Neuronal stem cell (in vitro differentiated cells): ENCODE data around the gene TMEM130.
"Not testable (repeated sequence)": the region's sequence is repeated elsewhere in the genome, so short reads cannot be mapped to it uniquely, and the experiment has no call there.

ENCODE experiments used
- DNase-seq: peaks from one replicate; pipeline ENCODE4 v3.0.0-alpha.2; 2013; ENCODE audit warnings: low spot score
- H2AFZ ChIP-seq: one replicate; pipeline ENCODE4 v1.6.1; 2013; ENCODE audit warnings: mild to moderate bottlenecking, low read length, inconsistent platforms
- H2AK5ac ChIP-seq: 2 replicates; pipeline ENCODE4 v1.6.1; 2013; ENCODE audit warnings: low read depth, mild to moderate bottlenecking, inconsistent platforms, low read length, moderate library complexity, mixed read lengths
- H2BK120ac ChIP-seq: 2 replicates; pipeline ENCODE4 v1.6.1; 2013; ENCODE audit warnings: low read depth, mild to moderate bottlenecking, inconsistent platforms, low read length, moderate library complexity, mixed read lengths
- H2BK12ac ChIP-seq: one replicate; pipeline ENCODE4 v1.6.1; 2013; ENCODE audit warnings: low read length, inconsistent platforms
- H2BK15ac ChIP-seq: 2 replicates; pipeline ENCODE4 v1.6.1; 2013; ENCODE audit warnings: mild to moderate bottlenecking, low read length, inconsistent platforms, mixed read lengths
- H2BK5ac ChIP-seq: one replicate; pipeline ENCODE4 v1.6.1; 2013; ENCODE audit warnings: inconsistent platforms, mild to moderate bottlenecking, low read length, moderate library complexity
- H3K14ac ChIP-seq: one replicate; pipeline ENCODE4 v1.6.1; 2013; ENCODE audit warnings: low read length, inconsistent platforms
- H3K18ac ChIP-seq: 2 replicates; pipeline ENCODE4 v1.6.1; 2013; ENCODE audit warnings: low read length, inconsistent platforms
- H3K23ac ChIP-seq: 2 replicates; pipeline ENCODE4 v1.6.1; 2013; ENCODE audit warnings: low read depth, mild to moderate bottlenecking, mixed read lengths, low read length, inconsistent platforms; ENCODE audit not compliant: poor library complexity
- H3K27ac ChIP-seq: replicated peaks from 3 replicates; pipeline ENCODE4 v1.5.1; 2013; ENCODE audit warnings: low read length, inconsistent platforms
- H3K27me3 ChIP-seq, 3 experiments: 2 replicates each; pipeline ENCODE4 v1.6.1; 2013; ENCODE audit warnings: low read length in 3 of 3, mild to moderate bottlenecking in 2 of 3, inconsistent platforms in 1 of 3, low read depth in 1 of 3, mixed read lengths in 1 of 3, moderate library complexity in 1 of 3; ENCODE audit not compliant: control insufficient read depth in 3 of 3, insufficient read depth in 3 of 3
- H3K36me3 ChIP-seq, 2 donors: replicated peaks in 1 of 2; 2 replicates each; pipeline ENCODE4 v1.6.1; 2013; ENCODE audit warnings: low read length in 2 of 2; ENCODE audit not compliant: control insufficient read depth in 2 of 2, insufficient read depth in 2 of 2
- H3K4ac ChIP-seq: 2 replicates; pipeline ENCODE4 v1.6.1; 2013; ENCODE audit warnings: inconsistent platforms, mild to moderate bottlenecking, low read length, moderate library complexity
- H3K4me1 ChIP-seq, 2 donors: 1 replicate in 1 of 2; 2 replicates in 1 of 2; pipeline ENCODE4 v1.6.1; 2013; ENCODE audit warnings: low read length in 2 of 2, low read depth in 1 of 2; ENCODE audit not compliant: control insufficient read depth in 2 of 2, insufficient read depth in 1 of 2
- H3K4me2 ChIP-seq: one replicate; pipeline ENCODE4 v1.6.1; 2013; ENCODE audit warnings: mild to moderate bottlenecking, low read length, inconsistent platforms; ENCODE audit not compliant: insufficient read depth, poor library complexity, severe bottlenecking
- H3K4me3 ChIP-seq, 2 donors: 2 replicates each; pipeline ENCODE4 v1.5.1; 2013; ENCODE audit warnings: low read length in 2 of 2, mild to moderate bottlenecking in 2 of 2, inconsistent platforms in 1 of 2, moderate library complexity in 1 of 2
- H3K79me1 ChIP-seq: one replicate; pipeline ENCODE4 v1.6.1; 2013; ENCODE audit warnings: low read depth, mild to moderate bottlenecking, inconsistent platforms, low read length, moderate library complexity
- H3K9ac ChIP-seq: one replicate; pipeline ENCODE4 v1.6.1; 2013; ENCODE audit warnings: mild to moderate bottlenecking, low read depth, low read length, inconsistent platforms; ENCODE audit not compliant: poor library complexity
- H3K9me3 ChIP-seq, 2 donors: replicated peaks in 1 of 2; 2 replicates each; pipeline versions ENCODE3 to v1.6.1; 2013; ENCODE audit warnings: low read length in 2 of 2, mild to moderate bottlenecking in 2 of 2, inconsistent platforms in 1 of 2, low read depth in 1 of 2, mixed read lengths in 1 of 2, moderate library complexity in 1 of 2; ENCODE audit not compliant: control insufficient read depth in 2 of 2, insufficient read depth in 1 of 2
- H4K8ac ChIP-seq: one replicate; pipeline ENCODE4 v1.6.1; 2013; ENCODE audit warnings: low read depth, mild to moderate bottlenecking, inconsistent platforms, low read length, moderate library complexity
- H4K91ac ChIP-seq: one replicate; pipeline ENCODE4 v1.6.1; 2013; ENCODE audit warnings: low read length, low read depth, mild to moderate bottlenecking, inconsistent platforms; ENCODE audit not compliant: poor library complexity
- WGBS, 2 donors: extraction: QIAGEN DNeasy Blood & Tissue Kit; methylation state at CpG; one replicate each; pipeline ENCODE4 v1.1.7; 2013; ENCODE audit warnings: missing lambda C conversion rate in 2 of 2, mixed read lengths in 1 of 2; ENCODE audit not compliant: insufficient read length in 2 of 2, insufficient replicate concordance in 1 of 2; ENCODE audit errors: extremely low coverage in 2 of 2; 5-methylcytosine and 5-hydroxymethylcytosine counted together

TMEM130 gene

GRCh38 chr7:98874942-98875341 lies 5.1 kb upstream of the TMEM130 start:
- no peak overlapping the region for H3K4me2 ChIP-seq
- no peak overlapping the region for H3K4ac ChIP-seq
- H3K36me3 ChIP-seq, result no peaks in the 10 kb centered on the region
- H2BK12ac ChIP-seq, result no peak overlapping the region
- H3K27me3 ChIP-seq, result peaks cover 0 to 34% (median 7%) of the 10 kb centered on the region in 3 experiments
- H3K4me1 ChIP-seq, result peaks cover 5 to 17% of the 10 kb centered on the region in 2 donors
- no peak overlapping the region for H3K18ac ChIP-seq
- no peak overlapping the region for H3K14ac ChIP-seq
- no peak for DNase-seq
- no peak overlapping the region for H2BK5ac ChIP-seq
- WGBS, 2 donors, result no CpG with 5 or more reads among the region's 1 CpG
- no peak overlapping the region for H3K23ac ChIP-seq
- no peak overlapping the region for H2BK120ac ChIP-seq
- H3K4me3 ChIP-seq, result no peak overlapping the region
- H3K9me3 ChIP-seq, result no peaks in the 10 kb centered on the region
- no peak overlapping the region for H4K8ac ChIP-seq
- no peak overlapping the region for H4K91ac ChIP-seq
- peaks cover 7% of the 10 kb centered on the region for H3K79me1 ChIP-seq
- H2AK5ac ChIP-seq, result no peak overlapping the region
- no peak overlapping the region for H2BK15ac ChIP-seq
- peak overlapping the region; percentile 24 for H3K9ac ChIP-seq
- H3K27ac ChIP-seq, result no peak overlapping the region
- H2AFZ ChIP-seq, result no peak overlapping the region

GRCh38 chr7:98873610-98874009 lies 3.8 kb upstream of the TMEM130 start:
- Histone ChIP-seq H3K27me3 (peaks cover 5 to 46% (median 20%) of the 10 kb centered on the region in 3 experiments), H3K4me1 (peaks cover 2 to 12% of the 10 kb centered on the region in 2 donors)
- not testable (repeated sequence) for H3K9me3 ChIP-seq, H4K8ac ChIP-seq, H2BK5ac ChIP-seq, H4K91ac ChIP-seq, H3K4me2 ChIP-seq, H2AK5ac ChIP-seq, H2BK12ac ChIP-seq, H2BK120ac ChIP-seq, H2BK15ac ChIP-seq, H3K36me3 ChIP-seq, H3K4ac ChIP-seq, H3K4me3 ChIP-seq, H3K14ac ChIP-seq, H2AFZ ChIP-seq, H3K79me1 ChIP-seq, H3K23ac ChIP-seq, H3K9ac ChIP-seq, DNase-seq, H3K18ac ChIP-seq, H3K27ac ChIP-seq
- WGBS, 2 donors, result no CpG with 5 or more reads among the region's 11 CpGs

GRCh38 chr7:98872328-98872924 lies 2.6 kb upstream of the TMEM130 start:
- WGBS, 2 donors, result no CpG with 5 or more reads among the region's 7 CpGs

GRCh38 chr7:98870807-98871491 lies 1.1 kb upstream of the TMEM130 start:
- Histone ChIP-seq H3K27ac (no peak overlapping the region), H3K4me3 (no peak overlapping the region)
- no CpG with 5 or more reads among the region's 17 CpGs for WGBS, 2 donors

More at GRCh38 chr7:98872328-98872924, 2.6 kb upstream of the TMEM130 start:
- Histone ChIP-seq H2BK120ac (no peak overlapping the region), H3K9me3 (no peaks in the 10 kb centered on the region), H3K23ac (no peak overlapping the region), H2BK12ac (no peak overlapping the region), H3K27me3 (peaks cover 5 to 50% (median 20%) of the 10 kb centered on the region in 3 experiments), H2BK15ac (no peak overlapping the region), H3K36me3 (no peaks in the 10 kb centered on the region), H3K18ac (no peak overlapping the region), H2AK5ac (no peak overlapping the region), H3K4me2 (no peak overlapping the region), H4K8ac (no peak overlapping the region), H3K4ac (no peak overlapping the region), H4K91ac (no peak overlapping the region), H3K79me1 (no peaks in the 10 kb centered on the region), H3K4me1 (peaks cover 0 to 12% of the 10 kb centered on the region in 2 donors), H3K9ac (no peak overlapping the region), H2AFZ (no peak overlapping the region), H3K27ac (no peak overlapping the region), H3K14ac (no peak overlapping the region), H2BK5ac (no peak overlapping the region), H3K4me3 (no peak overlapping the region)
- no peak for DNase-seq

More at GRCh38 chr7:98870807-98871491, 1.1 kb upstream of the TMEM130 start:
- Histone ChIP-seq H4K8ac (no peak overlapping the region), H3K4me1 (peaks cover 4 to 14% of the 10 kb centered on the region in 2 donors), H3K14ac (peak overlapping the region; percentile 25), H3K23ac (peak overlapping the region; percentile 76), H3K4me2 (no peak overlapping the region), H2BK5ac (no peak overlapping the region), H2AK5ac (peak overlapping the region; percentile 64), H3K36me3 (no peaks in the 10 kb centered on the region), H2AFZ (no peak overlapping the region), H2BK15ac (peak overlapping the region; percentile 79), H3K27me3 (peaks cover 5 to 46% (median 20%) of the 10 kb centered on the region in 3 experiments), H3K18ac (peak overlapping the region; percentile 67), H4K91ac (peak overlapping the region; percentile 38), H3K79me1 (no peaks in the 10 kb centered on the region), H2BK12ac (peak overlapping the region; percentile 76), H3K4ac (no peak overlapping the region), H3K9me3 (no peaks in the 10 kb centered on the region), H2BK120ac (no peak overlapping the region), H3K9ac (peak overlapping the region; percentile 64)
- DNase-seq, result no peak
